ENCODE data around the gene HPSE. TPM values are rescaled to one million over a fixed set of nuclear protein-coding genes. Genes with fewer than 3 reads are reported as not detected.
"Not testable (repeated sequence)": the region's sequence is repeated elsewhere in the genome, so short reads cannot be mapped to it uniquely, and the experiment has no call there.

Gene HPSE
- total RNA-seq, 1 donor from 2014 or later, result 1.0 TPM

- H3K27me3 ChIP-seq (ENCODE audit: control insufficient read depth in 3 of 3, insufficient read depth in 3 of 3, low read length in 3 of 3), result no peaks in the 10 kb centered on the region
- no peak overlapping the region for H3K27ac ChIP-seq (ENCODE audit: low read depth, low read length)
- no peak overlapping the region for H3K4me3 ChIP-seq (ENCODE audit: low read length in 3 of 3)
- H3K36me3 ChIP-seq (ENCODE audit: control insufficient read depth in 3 of 3, insufficient read depth in 3 of 3, low read length in 3 of 3), result no peaks in the 10 kb centered on the region
- H3K4me1 ChIP-seq (ENCODE audit: control insufficient read depth in 3 of 3, insufficient read depth in 3 of 3, low read length in 3 of 3), result no peaks in the 10 kb centered on the region
- no peaks in the 10 kb centered on the region for H3K9me3 ChIP-seq (ENCODE audit: control insufficient read depth in 3 of 3, low read length in 3 of 3)
- no peak overlapping the region for H3K9ac ChIP-seq (ENCODE audit: low read depth in 1 of 3, low read length in 3 of 3)
Observed at GRCh38 chr4:83317671-83318070, 17.0 kb downstream of the HPSE start.

DNA sequence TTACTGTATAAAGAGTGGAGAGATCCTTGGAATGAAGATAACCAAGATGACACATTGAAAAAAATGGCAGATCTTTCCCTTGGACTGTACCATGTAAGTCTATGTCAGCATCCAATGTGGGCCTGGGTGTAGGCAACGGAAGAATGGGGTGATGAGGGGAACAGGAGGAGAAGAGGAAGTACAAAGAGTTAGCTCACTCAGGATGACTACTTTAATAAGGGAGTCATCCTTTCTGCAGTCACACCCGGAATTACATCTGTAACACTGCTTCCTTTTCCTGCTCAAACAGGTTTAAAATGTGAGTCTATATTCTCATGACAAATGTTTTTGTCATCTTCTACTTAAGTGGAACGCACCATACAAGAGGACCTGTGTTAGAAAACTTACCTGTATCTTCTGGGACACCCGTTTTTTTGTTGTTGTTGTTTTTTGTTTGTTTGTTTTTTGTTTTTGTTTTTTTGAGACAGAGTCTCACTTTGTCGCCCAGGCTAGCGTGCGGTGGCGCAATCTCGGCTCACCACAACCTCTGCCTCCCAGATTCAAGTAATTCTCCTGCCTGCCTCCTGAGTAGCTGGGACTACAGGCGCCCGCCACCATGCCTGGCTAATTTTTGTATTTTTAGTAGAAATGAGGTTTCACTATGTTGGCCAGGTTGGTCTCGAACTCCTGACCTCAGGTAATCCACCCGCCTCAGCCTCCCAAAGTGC lies 18.0 kb downstream of the HPSE start:
- Histone ChIP-seq H3K27ac (ENCODE audit: low read depth, low read length) (no peak overlapping the region), H3K4me1 (ENCODE audit: control insufficient read depth in 3 of 3, insufficient read depth in 3 of 3, low read length in 3 of 3) (no peaks in the 10 kb centered on the region), H3K9me3 (ENCODE audit: control insufficient read depth in 3 of 3, low read length in 3 of 3) (no peaks in the 10 kb centered on the region), H3K36me3 (ENCODE audit: control insufficient read depth in 3 of 3, insufficient read depth in 3 of 3, low read length in 3 of 3) (no peaks in the 10 kb centered on the region), H3K4me3 (ENCODE audit: low read length in 3 of 3) (no peak overlapping the region), H3K27me3 (ENCODE audit: control insufficient read depth in 3 of 3, insufficient read depth in 3 of 3, low read length in 3 of 3) (no peaks in the 10 kb centered on the region), H3K9ac (ENCODE audit: low read depth in 1 of 3, low read length in 3 of 3) (no peak overlapping the region)

- Histone ChIP-seq H3K9ac (ENCODE audit: low read depth in 1 of 3, low read length in 3 of 3) (no peak overlapping the region), H3K27me3 (ENCODE audit: control insufficient read depth in 3 of 3, insufficient read depth in 3 of 3, low read length in 3 of 3) (no peaks in the 10 kb centered on the region), H3K9me3 (ENCODE audit: control insufficient read depth in 3 of 3, low read length in 3 of 3) (no peaks in the 10 kb centered on the region), H3K4me3 (ENCODE audit: low read length in 3 of 3) (no peak overlapping the region), H3K4me1 (ENCODE audit: control insufficient read depth in 3 of 3, insufficient read depth in 3 of 3, low read length in 3 of 3) (no peaks in the 10 kb centered on the region), H3K27ac (ENCODE audit: low read depth, low read length) (no peak overlapping the region), H3K36me3 (ENCODE audit: control insufficient read depth in 3 of 3, insufficient read depth in 3 of 3, low read length in 3 of 3) (no peaks in the 10 kb centered on the region)
Observed at GRCh38 chr4:83315341-83315870, 19.2 kb downstream of the HPSE start.

GRCh38 chr4:83308672-83309071 lies 26.0 kb downstream of the HPSE start:
- Histone ChIP-seq H3K4me1 (ENCODE audit: control insufficient read depth in 3 of 3, insufficient read depth in 3 of 3, low read length in 3 of 3) (no peaks in the 10 kb centered on the region), H3K36me3 (ENCODE audit: control insufficient read depth in 3 of 3, insufficient read depth in 3 of 3, low read length in 3 of 3) (no peaks in the 10 kb centered on the region), H3K27ac (ENCODE audit: low read depth, low read length) (no peak overlapping the region), H3K9ac (ENCODE audit: low read depth in 1 of 3, low read length in 3 of 3) (no peak overlapping the region), H3K27me3 (ENCODE audit: control insufficient read depth in 3 of 3, insufficient read depth in 3 of 3, low read length in 3 of 3) (no peaks in the 10 kb centered on the region), H3K9me3 (ENCODE audit: control insufficient read depth in 3 of 3, low read length in 3 of 3) (no peaks in the 10 kb centered on the region), H3K4me3 (ENCODE audit: low read length in 3 of 3) (no peak overlapping the region)

- Histone ChIP-seq H3K9ac (ENCODE audit: low read depth in 1 of 3, low read length in 3 of 3) (no peak overlapping the region), H3K9me3 (ENCODE audit: control insufficient read depth in 3 of 3, low read length in 3 of 3) (no peaks in the 10 kb centered on the region), H3K36me3 (ENCODE audit: control insufficient read depth in 3 of 3, insufficient read depth in 3 of 3, low read length in 3 of 3) (no peaks in the 10 kb centered on the region), H3K4me1 (ENCODE audit: control insufficient read depth in 3 of 3, insufficient read depth in 3 of 3, low read length in 3 of 3) (no peaks in the 10 kb centered on the region), H3K27ac (ENCODE audit: low read depth, low read length) (no peak overlapping the region), H3K27me3 (ENCODE audit: control insufficient read depth in 3 of 3, insufficient read depth in 3 of 3, low read length in 3 of 3) (no peaks in the 10 kb centered on the region), H3K4me3 (ENCODE audit: low read length in 3 of 3) (no peak overlapping the region)
Observed at GRCh38 chr4:83307920-83308319, 26.7 kb downstream of the HPSE start.

GRCh38 chr4:83305187-83305586 lies 29.5 kb downstream of the HPSE start:
- H3K36me3 ChIP-seq (ENCODE audit: control insufficient read depth in 3 of 3, insufficient read depth in 3 of 3, low read length in 3 of 3), result no peaks in the 10 kb centered on the region
- no peak overlapping the region for H3K9ac ChIP-seq (ENCODE audit: low read depth in 1 of 3, low read length in 3 of 3)
- H3K4me3 ChIP-seq (ENCODE audit: low read length in 3 of 3), result no peak overlapping the region
- H3K27me3 ChIP-seq (ENCODE audit: control insufficient read depth in 3 of 3, insufficient read depth in 3 of 3, low read length in 3 of 3), result no peaks in the 10 kb centered on the region
- H3K9me3 ChIP-seq (ENCODE audit: control insufficient read depth in 3 of 3, low read length in 3 of 3), result no peaks in the 10 kb centered on the region
- H3K27ac ChIP-seq (ENCODE audit: low read depth, low read length), result no peak overlapping the region
- no peaks in the 10 kb centered on the region for H3K4me1 ChIP-seq (ENCODE audit: control insufficient read depth in 3 of 3, insufficient read depth in 3 of 3, low read length in 3 of 3)

- no peak overlapping the region for H3K27ac ChIP-seq (ENCODE audit: low read depth, low read length)
- no peaks in the 10 kb centered on the region for H3K4me1 ChIP-seq (ENCODE audit: control insufficient read depth in 3 of 3, insufficient read depth in 3 of 3, low read length in 3 of 3)
- H3K9me3 ChIP-seq (ENCODE audit: control insufficient read depth in 3 of 3, low read length in 3 of 3), result no peaks in the 10 kb centered on the region
- H3K4me3 ChIP-seq (ENCODE audit: low read length in 3 of 3), result no peak overlapping the region
- no peak overlapping the region for H3K9ac ChIP-seq (ENCODE audit: low read depth in 1 of 3, low read length in 3 of 3)
- H3K36me3 ChIP-seq (ENCODE audit: control insufficient read depth in 3 of 3, insufficient read depth in 3 of 3, low read length in 3 of 3), result no peaks in the 10 kb centered on the region
- no peaks in the 10 kb centered on the region for H3K27me3 ChIP-seq (ENCODE audit: control insufficient read depth in 3 of 3, insufficient read depth in 3 of 3, low read length in 3 of 3)
Observed at GRCh38 chr4:83297548-83298260, 36.9 kb downstream of the HPSE start.

GRCh38 chr4:83293305-83294046 lies 41.2 kb downstream of the HPSE start:
- H3K4me1 ChIP-seq (ENCODE audit: control insufficient read depth in 3 of 3, insufficient read depth in 3 of 3, low read length in 3 of 3), result no peaks in the 10 kb centered on the region
- H3K4me3 ChIP-seq (ENCODE audit: low read length in 3 of 3), result no peak overlapping the region
- H3K27ac ChIP-seq (ENCODE audit: low read depth, low read length), result no peak overlapping the region
- no peak overlapping the region for H3K9ac ChIP-seq (ENCODE audit: low read depth in 1 of 3, low read length in 3 of 3)
- no peaks in the 10 kb centered on the region for H3K36me3 ChIP-seq (ENCODE audit: control insufficient read depth in 3 of 3, insufficient read depth in 3 of 3, low read length in 3 of 3)
- H3K27me3 ChIP-seq (ENCODE audit: control insufficient read depth in 3 of 3, insufficient read depth in 3 of 3, low read length in 3 of 3), result no peaks in the 10 kb centered on the region
- H3K9me3 ChIP-seq (ENCODE audit: control insufficient read depth in 3 of 3, low read length in 3 of 3), result no peaks in the 10 kb centered on the region

- H3K9me3 ChIP-seq (ENCODE audit: control insufficient read depth in 3 of 3, low read length in 3 of 3); H3K36me3 ChIP-seq (ENCODE audit: control insufficient read depth in 3 of 3, insufficient read depth in 3 of 3, low read length in 3 of 3); H3K4me1 ChIP-seq (ENCODE audit: control insufficient read depth in 3 of 3, insufficient read depth in 3 of 3, low read length in 3 of 3); H3K9ac ChIP-seq (ENCODE audit: low read depth in 1 of 3, low read length in 3 of 3); H3K27ac ChIP-seq (ENCODE audit: low read depth, low read length); H3K4me3 ChIP-seq (ENCODE audit: low read length in 3 of 3); H3K27me3 ChIP-seq (ENCODE audit: control insufficient read depth in 3 of 3, insufficient read depth in 3 of 3, low read length in 3 of 3): not testable (repeated sequence)
Observed at GRCh38 chr4:83290059-83290774, 44.4 kb downstream of the HPSE start.
